Measurements from ENCODE around the gene SLC22A14.

DNA sequence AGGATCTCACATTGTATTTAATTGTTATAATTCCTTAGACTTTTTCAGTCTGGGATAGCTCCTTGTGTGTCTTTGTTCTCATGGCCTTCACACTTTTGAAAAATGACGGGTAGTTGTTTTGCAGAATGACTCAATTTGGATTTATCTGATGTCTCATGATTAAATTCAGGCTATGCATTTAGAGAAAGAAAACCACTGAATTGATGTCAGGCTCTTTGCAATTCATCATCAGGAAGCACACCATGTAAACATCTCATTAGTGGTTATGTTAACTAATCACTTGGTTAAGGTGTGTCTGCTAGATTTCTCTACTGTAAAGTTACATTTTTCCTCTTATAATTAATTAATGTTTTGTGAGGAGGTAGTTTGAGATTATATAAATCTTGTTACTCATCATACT lies 24.5 kb upstream of the SLC22A14 start:
- no peak for TF ChIP-seq NR2C2 (CRISPR knock-in tag; IDR thresholded peaks at IDR 0.05)
- TF ChIP-seq, protein P1, sequence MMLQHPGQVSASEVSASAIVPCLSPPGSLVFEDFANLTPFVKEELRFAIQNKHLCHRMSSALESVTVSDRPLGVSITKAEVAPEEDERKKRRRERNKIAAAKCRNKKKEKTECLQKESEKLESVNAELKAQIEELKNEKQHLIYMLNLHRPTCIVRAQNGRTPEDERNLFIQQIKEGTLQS (CRISPR knock-in tag; conservative IDR thresholded peaks at IDR 0.05) = no peak
- no peak for TF ChIP-seq CTCF (IDR thresholded peaks at IDR 0.05)
- TF ChIP-seq, protein P2, sequence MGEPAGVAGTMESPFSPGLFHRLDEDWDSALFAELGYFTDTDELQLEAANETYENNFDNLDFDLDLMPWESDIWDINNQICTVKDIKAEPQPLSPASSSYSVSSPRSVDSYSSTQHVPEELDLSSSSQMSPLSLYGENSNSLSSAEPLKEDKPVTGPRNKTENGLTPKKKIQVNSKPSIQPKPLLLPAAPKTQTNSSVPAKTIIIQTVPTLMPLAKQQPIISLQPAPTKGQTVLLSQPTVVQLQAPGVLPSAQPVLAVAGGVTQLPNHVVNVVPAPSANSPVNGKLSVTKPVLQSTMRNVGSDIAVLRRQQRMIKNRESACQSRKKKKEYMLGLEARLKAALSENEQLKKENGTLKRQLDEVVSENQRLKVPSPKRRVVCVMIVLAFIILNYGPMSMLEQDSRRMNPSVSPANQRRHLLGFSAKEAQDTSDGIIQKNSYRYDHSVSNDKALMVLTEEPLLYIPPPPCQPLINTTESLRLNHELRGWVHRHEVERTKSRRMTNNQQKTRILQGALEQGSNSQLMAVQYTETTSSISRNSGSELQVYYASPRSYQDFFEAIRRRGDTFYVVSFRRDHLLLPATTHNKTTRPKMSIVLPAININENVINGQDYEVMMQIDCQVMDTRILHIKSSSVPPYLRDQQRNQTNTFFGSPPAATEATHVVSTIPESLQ (CRISPR knock-in tag; IDR thresholded peaks at IDR 0.05) = no peak
- TF ChIP-seq GABPB1 (CRISPR knock-in tag; IDR thresholded peaks at IDR 0.05) = no peak
- TF ChIP-seq, protein P3, sequence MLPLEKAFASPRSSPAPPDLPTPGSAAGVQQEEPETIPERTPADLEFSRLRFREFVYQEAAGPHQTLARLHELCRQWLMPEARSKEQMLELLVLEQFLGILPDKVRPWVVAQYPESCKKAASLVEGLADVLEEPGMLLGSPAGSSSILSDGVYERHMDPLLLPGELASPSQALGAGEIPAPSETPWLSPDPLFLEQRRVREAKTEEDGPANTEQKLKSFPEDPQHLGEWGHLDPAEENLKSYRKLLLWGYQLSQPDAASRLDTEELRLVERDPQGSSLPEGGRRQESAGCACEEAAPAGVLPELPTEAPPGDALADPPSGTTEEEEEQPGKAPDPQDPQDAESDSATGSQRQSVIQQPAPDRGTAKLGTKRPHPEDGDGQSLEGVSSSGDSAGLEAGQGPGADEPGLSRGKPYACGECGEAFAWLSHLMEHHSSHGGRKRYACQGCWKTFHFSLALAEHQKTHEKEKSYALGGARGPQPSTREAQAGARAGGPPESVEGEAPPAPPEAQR (CRISPR knock-in tag; IDR thresholded peaks at IDR 0.05) = no peak
- TF ChIP-seq, protein P4, sequence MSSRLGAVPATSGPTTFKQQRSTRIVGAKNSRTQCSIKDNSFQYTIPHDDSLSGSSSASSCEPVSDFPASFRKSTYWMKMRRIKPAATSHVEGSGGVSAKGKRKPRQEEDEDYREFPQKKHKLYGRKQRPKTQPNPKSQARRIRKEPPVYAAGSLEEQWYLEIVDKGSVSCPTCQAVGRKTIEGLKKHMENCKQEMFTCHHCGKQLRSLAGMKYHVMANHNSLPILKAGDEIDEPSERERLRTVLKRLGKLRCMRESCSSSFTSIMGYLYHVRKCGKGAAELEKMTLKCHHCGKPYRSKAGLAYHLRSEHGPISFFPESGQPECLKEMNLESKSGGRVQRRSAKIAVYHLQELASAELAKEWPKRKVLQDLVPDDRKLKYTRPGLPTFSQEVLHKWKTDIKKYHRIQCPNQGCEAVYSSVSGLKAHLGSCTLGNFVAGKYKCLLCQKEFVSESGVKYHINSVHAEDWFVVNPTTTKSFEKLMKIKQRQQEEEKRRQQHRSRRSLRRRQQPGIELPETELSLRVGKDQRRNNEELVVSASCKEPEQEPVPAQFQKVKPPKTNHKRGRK (CRISPR knock-in tag; IDR thresholded peaks at IDR 0.05; ENCODE audit: borderline replicate concordance) = no peak
- no peak for TF ChIP-seq ZNF281 (CRISPR knock-in tag; IDR thresholded peaks at IDR 0.05)
